Peyer's patch (tissue), 4 donors: ENCODE measurements around the gene CAMKK1. TPM values are rescaled to one million over a fixed set of nuclear protein-coding genes. Genes with fewer than 3 reads are reported as not detected.

ENCODE experiments used
- total RNA-seq, 4 donors: library from RNA; depleted of rRNA; stranded (reverse); fragments of >200 nt; gene quantifications; one replicate each; pipeline ENCODE4 v1.1.0, GENCODE V29; 2016

The CAMKK1 gene
- total RNA-seq, 4 donors from 2014 or later, result 2.5 to 13.2 (median 4.6) TPM

Other genes with a start within 250 kb of the CAMKK1 start
- gene TAX1BP3, start 224.5 kb downstream of the CAMKK1 start, total RNA-seq, result 100 to 1,000 TPM; 113 to 386 (median 239) TPM
- gene EMC6, start 224.2 kb downstream of the CAMKK1 start, total RNA-seq, result 10 to 100 TPM; 12.6 to 28.1 (median 21.0) TPM
- 100 to 1,000 TPM in 1 of 4 donors, 1 to 10 TPM in 3; 1.2 to 103 (median 5.7) TPM for gene P2RX5, start 196.9 kb downstream of the CAMKK1 start, total RNA-seq
- 1 to 10 TPM in 1 of 4 donors, not detected in 3; 1.2 TPM for gene HASPIN, start 169.2 kb downstream of the CAMKK1 start, total RNA-seq
- 10 to 100 TPM; 14.9 to 41.8 (median 31.5) TPM for gene ITGAE, start 91.9 kb downstream of the CAMKK1 start, total RNA-seq
- 10 to 100 TPM; 24.8 to 41.6 (median 32.2) TPM for gene NCBP3, start 46.8 kb downstream of the CAMKK1 start, total RNA-seq
- 10 to 100 TPM in 1 of 4 donors, 1 to 10 TPM in 2, under 1 TPM in 1; 0.88 to 27.2 (median 4.3) TPM for gene P2RX1, start 23.4 kb upstream of the CAMKK1 start, total RNA-seq
- gene ATP2A3, start 71.4 kb upstream of the CAMKK1 start, total RNA-seq, result 100 to 1,000 TPM in 2 of 4 donors, 10 to 100 TPM in 2; 78.6 to 231 (median 112) TPM
- gene ZZEF1, start 250.0 kb upstream of the CAMKK1 start, total RNA-seq, result 100 to 1,000 TPM; 167 to 754 (median 598) TPM